SW480 (cell line): ENCODE data around the gene CHST1.

Experiments
- DNase-seq: peaks from one replicate; pipeline ENCODE4 v3.0.0-alpha.2; 2016; ENCODE audit warnings: low spot score

Gene CHST1

GRCh38 chr11:45646275-45646927 lies 19.0 kb downstream of the CHST1 start:
- no peak for DNase-seq

GRCh38 chr11:45644981-45645889 lies 20.2 kb downstream of the CHST1 start:
- no peak for DNase-seq

GRCh38 chr11:45643598-45644260 lies 21.7 kb downstream of the CHST1 start:
- no peak for DNase-seq

- DNase-seq: no peak
Measured at GRCh38 chr11:45641961-45642360, 23.5 kb downstream of the CHST1 start.

- no peak for DNase-seq
Measured at GRCh38 chr11:45638051-45638450, 27.4 kb downstream of the CHST1 start.

- DNase-seq: no peak
Measured at GRCh38 chr11:45635907-45636306, 29.5 kb downstream of the CHST1 start.

- no peak for DNase-seq
Measured at GRCh38 chr11:45625611-45626010, 39.8 kb downstream of the CHST1 start.

- no peak for DNase-seq
Measured at GRCh38 chr11:45624095-45624494, 41.3 kb downstream of the CHST1 start.

- no peak for DNase-seq
Measured at GRCh38 chr11:45622861-45623260, 42.6 kb downstream of the CHST1 start.

- no peak for DNase-seq
Measured at GRCh38 chr11:45622283-45622682, 43.1 kb downstream of the CHST1 start.

- no peak for DNase-seq
Measured at GRCh38 chr11:45621588-45621987, 43.8 kb downstream of the CHST1 start.

- DNase-seq: no peak
Measured at GRCh38 chr11:45620243-45620642, 45.2 kb downstream of the CHST1 start.

- no peak for DNase-seq
Measured at GRCh38 chr11:45618897-45619296, 46.5 kb downstream of the CHST1 start.

GRCh38 chr11:45617871-45618601 lies 47.4 kb downstream of the CHST1 start:
- no peak for DNase-seq

GRCh38 chr11:45616802-45617549 lies 48.4 kb downstream of the CHST1 start:
- no peak for DNase-seq

- no peak for DNase-seq
Measured at GRCh38 chr11:45615182-45615792, 50.1 kb downstream of the CHST1 start.

- DNase-seq: no peak
Measured at GRCh38 chr11:45614196-45614828, 51.1 kb downstream of the CHST1 start.

- no peak for DNase-seq
Measured at GRCh38 chr11:45610627-45611026, 54.8 kb downstream of the CHST1 start.

- DNase-seq: no peak
Measured at GRCh38 chr11:45609902-45610301, 55.5 kb downstream of the CHST1 start.

- no peak for DNase-seq
Measured at GRCh38 chr11:45609337-45609736, 56.1 kb downstream of the CHST1 start.

- DNase-seq: no peak
Measured at GRCh38 chr11:45607995-45608394, 57.4 kb downstream of the CHST1 start.
